CD14-positive monocyte (primary cell): ENCODE measurements around the gene SNCB. TPM values are rescaled to one million over a fixed set of nuclear protein-coding genes. Genes with fewer than 3 reads are reported as not detected.

Source experiments
- DNase-seq, 3 donors: peaks; one replicate each; pipeline ENCODE4 v3.0.0-alpha.2; 2011 to 2022
- H2AFZ ChIP-seq: 2 replicates; pipeline ENCODE4 v1.6.0; 2012; ENCODE audit warnings: mild to moderate bottlenecking, low read depth, low read length, inconsistent platforms; ENCODE audit not compliant: insufficient read depth, poor library complexity, severe bottlenecking
- H3K27ac ChIP-seq, 2 donors: 1 replicate in 1 of 2; 2 replicates in 1 of 2; pipeline ENCODE4 v1.5.1; 2012 to 2013; ENCODE audit warnings: low read length in 2 of 2, control low read depth in 1 of 2, inconsistent platforms in 1 of 2, low read depth in 1 of 2, mild to moderate bottlenecking in 1 of 2
- H3K27me3 ChIP-seq, 2 donors: one replicate each; pipeline versions ENCODE4 v1.6.0 to v1.6.1; 2011 to 2013; ENCODE audit warnings: low read length in 2 of 2; ENCODE audit not compliant: control insufficient read depth in 2 of 2, insufficient read depth in 2 of 2
- H3K36me3 ChIP-seq, 2 donors: replicated peaks in 1 of 2; 1 replicate in 1 of 2; 2 replicates in 1 of 2; pipeline versions ENCODE4 v1.5.1 to v1.6.1; 2012 to 2013; ENCODE audit warnings: low read length in 2 of 2, control low read depth in 1 of 2, inconsistent platforms in 1 of 2, mild to moderate bottlenecking in 1 of 2; ENCODE audit not compliant: insufficient read depth in 2 of 2, control insufficient read depth in 1 of 2
- H3K4me1 ChIP-seq, 2 donors: 1 replicate in 1 of 2; 2 replicates in 1 of 2; pipeline versions ENCODE4 v1.5.1 to v1.6.1; 2012 to 2013; ENCODE audit warnings: low read length in 2 of 2, control low read depth in 1 of 2, inconsistent platforms in 1 of 2, mild to moderate bottlenecking in 1 of 2, moderate library complexity in 1 of 2; ENCODE audit not compliant: insufficient read depth in 2 of 2, control insufficient read depth in 1 of 2
- H3K4me2 ChIP-seq: replicated peaks from 2 replicates; pipeline ENCODE3; 2012; ENCODE audit warnings: low read length, moderate library complexity, mild to moderate bottlenecking; ENCODE audit not compliant: poor library complexity, severe bottlenecking; ENCODE audit errors: extremely low read depth
- H3K4me3 ChIP-seq, 3 experiments: fragments of 200-600 bp in 1 of 3; sonication (generic) in 1 of 3; replicated peaks in 1 of 3; 1 replicate in 2 of 3; 2 replicates in 1 of 3; pipeline ENCODE4 v1.5.1; 2011 to 2013; ENCODE audit warnings: low read length in 3 of 3, mild to moderate bottlenecking in 3 of 3, control low read depth in 2 of 3, low read depth in 2 of 3, inconsistent platforms in 1 of 3, moderate library complexity in 1 of 3
- H3K79me2 ChIP-seq: 2 replicates; pipeline ENCODE4 v1.6.0; 2012; ENCODE audit warnings: mild to moderate bottlenecking, control low read depth, inconsistent platforms, low read length, moderate library complexity; ENCODE audit not compliant: insufficient read depth
- H3K9ac ChIP-seq: 2 replicates; pipeline ENCODE4 v1.6.0; 2017; ENCODE audit warnings: low read length, mild to moderate bottlenecking; ENCODE audit not compliant: insufficient read depth, poor library complexity, severe bottlenecking
- H3K9me3 ChIP-seq, 2 donors: replicated peaks in 1 of 2; 1 replicate in 1 of 2; 2 replicates in 1 of 2; pipeline versions ENCODE4 v1.5.1 to v1.6.1; 2012 to 2013; ENCODE audit warnings: low read length in 2 of 2, control low read depth in 1 of 2; ENCODE audit not compliant: control insufficient read depth in 1 of 2, insufficient read depth in 1 of 2
- H4K20me1 ChIP-seq: 2 replicates; pipeline ENCODE4 v1.6.0; 2012; ENCODE audit warnings: mild to moderate bottlenecking, low read length, control low read depth, moderate library complexity; ENCODE audit not compliant: insufficient read depth
- H3K27ac Mint-ChIP-seq, 7 donors: one replicate each; pipeline ENCODE4 v1.8.0; 2020; ENCODE audit warnings: mild to moderate bottlenecking in 7 of 7, mixed read lengths in 7 of 7, moderate library complexity in 6 of 7, inconsistent platforms in 2 of 7
- H3K27me3 Mint-ChIP-seq, 3 donors: one replicate each; pipeline ENCODE4 v1.8.0; 2021 to 2022; ENCODE audit warnings: low read depth in 3 of 3, mild to moderate bottlenecking in 3 of 3, mixed read lengths in 3 of 3, moderate library complexity in 3 of 3, inconsistent platforms in 1 of 3
- H3K36me3 Mint-ChIP-seq, 2 donors: one replicate each; pipeline ENCODE4 v1.8.0; 2020; ENCODE audit warnings: mixed read lengths in 2 of 2, inconsistent platforms in 1 of 2, mild to moderate bottlenecking in 1 of 2
- H3K4me1 Mint-ChIP-seq: one replicate; pipeline ENCODE4 v1.8.0; 2020; ENCODE audit warnings: mild to moderate bottlenecking, mixed read lengths
- H3K4me3 Mint-ChIP-seq, 2 donors: one replicate each; pipeline ENCODE4 v1.8.0; 2020; ENCODE audit warnings: mild to moderate bottlenecking in 2 of 2, mixed read lengths in 2 of 2, moderate library complexity in 1 of 2
- H3K9me3 Mint-ChIP-seq, 7 donors: one replicate each; pipeline ENCODE4 v1.8.0; 2020 to 2022; ENCODE audit warnings: mixed read lengths in 7 of 7, mild to moderate bottlenecking in 6 of 7, moderate library complexity in 6 of 7, inconsistent platforms in 2 of 7
- CTCF ChIP-seq: fragments of 200-600 bp; IDR thresholded peaks from one replicate; pipeline ENCODE4 v1.8.0; 2022; ENCODE audit warnings: antibody characterized with exemption, mild to moderate bottlenecking
- WGBS: methylation state at CpG from one replicate; pipeline ENCODE4 v1.1.5; 2013; ENCODE audit warnings: missing lambda C conversion rate; ENCODE audit not compliant: insufficient coverage; 5-methylcytosine and 5-hydroxymethylcytosine counted together
- intact Hi-C, 2 donors: fragments of 100-400 bp; cut with micrococcal nuclease; formaldehyde crosslinking; loops; one replicate each; pipeline versions ENCODE4 v1.15.0 to v1.15.1; 2023
- polyA plus RNA-seq, 3 donors: library from polyadenylated mRNA; depleted of rRNA in 1 of 3; unstranded in 2 of 3; stranded (reverse) in 1 of 3; fragments of 300-500 nt in 2 of 3; fragments of >200 nt in 1 of 3; fragmentation: Illumina TruSeq in 2 of 3; gene quantifications; 1 replicate in 2 of 3; 2 replicates in 1 of 3; pipeline ENCODE4 v1.2.3, GENCODE V29; 2012 to 2021

The SNCB gene
- polyA plus RNA-seq, 3 donors, result not detected

GRCh38 chr5:176590035-176590717, 40.2 kb downstream of the SNCB start:
- no peak for TF ChIP-seq CTCF
- Mint-ChIP-seq H3K4me3 (no peak overlapping the region), H3K27me3 (peaks cover 1 to 7% (median 7%) of the 10 kb centered on the region in 3 donors), H3K27ac (no peak overlapping the region), H3K9me3 (peaks cover 11 to 28% (median 23%) of the 10 kb centered on the region in 7 donors), H3K36me3 (no peaks in the 10 kb centered on the region), H3K4me1 (no peaks in the 10 kb centered on the region)
- Histone ChIP-seq H3K4me3 (no peak overlapping the region), H3K4me1 (no peaks in the 10 kb centered on the region), H4K20me1 (no peaks in the 10 kb centered on the region), H3K9me3 (peaks cover 33 to 36% of the 10 kb centered on the region in 2 donors), H3K27ac (no peak overlapping the region), H2AFZ (no peak overlapping the region), H3K9ac (no peak overlapping the region), H3K4me2 (no peak overlapping the region), H3K27me3 (peaks cover 0 to under 1% of the 10 kb centered on the region in 2 donors), H3K79me2 (no peaks in the 10 kb centered on the region), H3K36me3 (no peaks in the 10 kb centered on the region)
- intact Hi-C loops, result no loop called here
- WGBS, result 100% methylated on average over 4 of the region's 17 CpGs
- DNase-seq, result no peak

DNA sequence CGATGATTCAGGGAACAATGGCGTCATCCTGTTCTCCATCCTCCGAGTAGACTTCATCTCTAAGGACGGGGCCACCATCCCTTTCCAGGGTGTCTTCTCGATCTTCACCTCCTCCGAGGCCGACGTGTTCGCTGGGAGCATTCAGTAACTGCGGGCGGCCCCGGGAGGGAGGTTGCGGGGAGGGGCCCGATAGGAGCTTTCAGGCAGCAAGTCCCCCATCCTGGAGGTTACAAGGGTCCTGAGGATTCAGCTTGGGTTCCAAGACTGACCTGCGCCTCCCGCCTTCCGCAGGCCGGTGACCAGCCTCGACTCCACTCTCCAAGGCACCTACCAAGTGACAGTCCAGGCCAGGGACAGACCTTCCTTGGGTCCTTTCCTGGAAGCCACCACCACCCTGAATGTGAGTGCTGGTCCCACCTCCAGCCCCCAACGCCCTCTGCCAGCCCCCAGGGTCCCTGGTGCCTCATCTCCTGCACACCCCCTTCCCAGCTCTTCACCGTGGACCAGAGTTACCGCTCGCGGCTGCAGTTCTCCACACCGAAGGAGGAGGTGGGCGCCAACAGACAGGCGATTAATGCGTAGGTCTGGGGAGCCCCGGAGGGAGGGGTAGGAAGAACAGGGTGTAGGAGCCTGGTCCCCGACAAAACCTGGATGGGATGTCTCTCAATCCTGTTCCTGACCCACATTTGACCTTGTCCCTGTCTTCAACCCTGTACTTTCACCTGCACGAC, 41.1 kb downstream of the SNCB start:
- no peaks in the 10 kb centered on the region for H3K4me1 ChIP-seq
- H3K27ac Mint-ChIP-seq, result no peak overlapping the region
- no peak overlapping the region for H3K4me2 ChIP-seq
- H3K27me3 Mint-ChIP-seq, result peaks cover 1 to 6% (median 5%) of the 10 kb centered on the region in 3 donors
- 95% methylated on average over 21 of the region's 31 CpGs for WGBS
- no peaks in the 10 kb centered on the region for H3K36me3 ChIP-seq
- peaks cover 14 to 38% (median 33%) of the 10 kb centered on the region in 7 donors for H3K9me3 Mint-ChIP-seq
- no peaks in the 10 kb centered on the region for H3K4me1 Mint-ChIP-seq
- H3K36me3 Mint-ChIP-seq, result no peaks in the 10 kb centered on the region
- no peaks in the 10 kb centered on the region for H3K27me3 ChIP-seq
- H4K20me1 ChIP-seq, result no peaks in the 10 kb centered on the region
- H3K4me3 ChIP-seq, result no peak overlapping the region
- DNase-seq, result no peak
- H3K79me2 ChIP-seq, result no peaks in the 10 kb centered on the region
- no peak overlapping the region for H3K4me3 Mint-ChIP-seq
- no peak overlapping the region for H2AFZ ChIP-seq
- TF ChIP-seq CTCF, result no peak
- intact Hi-C loops, result no loop called here
- no peak overlapping the region for H3K9ac ChIP-seq
- peaks cover 43 to 46% of the 10 kb centered on the region in 2 donors for H3K9me3 ChIP-seq
- no peak overlapping the region for H3K27ac ChIP-seq
